ENCODE measurements around the gene NOTCH1.

Gene NOTCH1

GRCh38 chr9:136544964-136545691 is 720 bp downstream of the NOTCH1 start:
- no peak for DNase-seq (ENCODE audit: low read depth in 2 of 2)

- no peak for DNase-seq (ENCODE audit: low read depth in 2 of 2)
Observed at GRCh38 chr9:136544548-136544963, 1.3 kb downstream of the NOTCH1 start.

GRCh38 chr9:136543830-136544547 is 1.9 kb downstream of the NOTCH1 start:
- no peak for DNase-seq (ENCODE audit: low read depth in 2 of 2)

GRCh38 chr9:136543280-136543679 is 2.6 kb downstream of the NOTCH1 start:
- no peak for DNase-seq (ENCODE audit: low read depth in 2 of 2)

GRCh38 chr9:136542241-136543040 is 3.4 kb downstream of the NOTCH1 start:
- no peak for DNase-seq (ENCODE audit: low read depth in 2 of 2)

GRCh38 chr9:136541709-136542108 is 4.1 kb downstream of the NOTCH1 start:
- DNase-seq (ENCODE audit: low read depth in 2 of 2): no peak

- no peak for DNase-seq (ENCODE audit: low read depth in 2 of 2)
Observed at GRCh38 chr9:136541179-136541578, 4.7 kb downstream of the NOTCH1 start.

- no peak for DNase-seq (ENCODE audit: low read depth in 2 of 2)
Observed at GRCh38 chr9:136539427-136540421, 6.1 kb downstream of the NOTCH1 start.

GRCh38 chr9:136538599-136539426 is 7.0 kb downstream of the NOTCH1 start:
- no peak for DNase-seq (ENCODE audit: low read depth in 2 of 2)

GRCh38 chr9:136537896-136538598 is 7.8 kb downstream of the NOTCH1 start:
- DNase-seq (ENCODE audit: low read depth in 2 of 2): no peak

- no peak for DNase-seq (ENCODE audit: low read depth in 2 of 2)
Observed at GRCh38 chr9:136537411-136537810, 8.4 kb downstream of the NOTCH1 start.

GRCh38 chr9:136536721-136537241 is 9.1 kb downstream of the NOTCH1 start:
- no peak for DNase-seq (ENCODE audit: low read depth in 2 of 2)

- DNase-seq (ENCODE audit: low read depth in 2 of 2): no peak
Observed at GRCh38 chr9:136536051-136536720, 9.7 kb downstream of the NOTCH1 start.

GRCh38 chr9:136535070-136535469 is 10.8 kb downstream of the NOTCH1 start:
- DNase-seq (ENCODE audit: low read depth in 2 of 2): no peak

- DNase-seq (ENCODE audit: low read depth in 2 of 2): no peak
Observed at GRCh38 chr9:136534366-136534765, 11.5 kb downstream of the NOTCH1 start.

GRCh38 chr9:136533775-136534157 is 12.1 kb downstream of the NOTCH1 start:
- DNase-seq (ENCODE audit: low read depth in 2 of 2): no peak

GRCh38 chr9:136532799-136533774 is 12.8 kb downstream of the NOTCH1 start:
- no peak for DNase-seq (ENCODE audit: low read depth in 2 of 2)
